OCI-LY3 (cell line): ENCODE measurements around the gene COMMD4.
A peak's percentile ranks its signal among the peaks of the same experiment; 100 is the strongest.

Experiments used
- H2AFZ ChIP-seq: fragments of 200-600, 300-600 bp; shearing (Covaris generic); 2 replicates; pipeline ENCODE4 v1.6.0; 2014; ENCODE audit warnings: antibody characterized with exemption, low read depth, low read length
- H3K27ac ChIP-seq: fragments of 200-600, 300-600 bp; sonication (generic); 2 replicates; pipeline ENCODE4 v1.5.1; 2014; ENCODE audit warnings: mild to moderate bottlenecking, low read length, moderate library complexity, mixed read lengths
- H3K27me3 ChIP-seq: fragments of 200-600, 300-600 bp; sonication (generic); 2 replicates; pipeline ENCODE4 v1.6.1; 2014; ENCODE audit warnings: low read depth, low read length, mixed read lengths
- H3K36me3 ChIP-seq: fragments of 200-600, 300-600 bp; sonication (generic); replicated peaks from 2 replicates; pipeline ENCODE3; 2014; ENCODE audit warnings: low read depth, low read length, mixed read lengths
- H3K4me1 ChIP-seq: fragments of 300-600, 200-600 bp; sonication (generic); 2 replicates; pipeline ENCODE4 v1.6.1; 2014; ENCODE audit warnings: low read length, mixed read lengths
- H3K4me2 ChIP-seq: fragments of 200-600, 300-600 bp; sonication (generic); 2 replicates; pipeline ENCODE4 v1.6.1; 2014; ENCODE audit warnings: low read length, mixed read lengths
- H3K4me3 ChIP-seq: fragments of 300-600, 200-600 bp; sonication (generic); 2 replicates; pipeline ENCODE4 v1.5.1; 2014; ENCODE audit warnings: antibody characterized with exemption, mild to moderate bottlenecking, low read length, moderate library complexity
- H3K79me2 ChIP-seq: fragments of 300-600, 200-600 bp; shearing (Covaris generic); 2 replicates; pipeline ENCODE4 v1.6.1; 2014; ENCODE audit warnings: mild to moderate bottlenecking, low read length, mixed read lengths
- H3K9ac ChIP-seq: fragments of 300-600, 200-600 bp; shearing (Covaris generic); 2 replicates; pipeline ENCODE4 v1.6.0; 2014; ENCODE audit warnings: mild to moderate bottlenecking, low read length, moderate library complexity
- H3K9me3 ChIP-seq: fragments of 200-600, 300-600 bp; shearing (Covaris generic); 2 replicates; pipeline ENCODE4 v1.6.1; 2014; ENCODE audit warnings: low read length, mixed read lengths; ENCODE audit not compliant: insufficient read depth
- H4K20me1 ChIP-seq: fragments of 200-600, 300-600 bp; sonication (generic); 2 replicates; pipeline ENCODE4 v1.6.1; 2016; ENCODE audit warnings: low read length, mixed read lengths; ENCODE audit not compliant: insufficient read depth
- EZH2phosphoT487 ChIP-seq: fragments of 200-600 bp; shearing (Covaris generic); IDR thresholded peaks from 2 replicates; pipeline ENCODE4 v1.6.1; 2018; ENCODE audit warnings: antibody characterized with exemption, mixed run types, low read depth
- TF ChIP-seq, protein P1 (sequence below): fragments of 200-600, 300-600 bp; sonication (generic); IDR thresholded peaks from 2 replicates; pipeline ENCODE4 v1.5.1; 2014; ENCODE audit warnings: antibody characterized with exemption, low read length, low read depth

The COMMD4 gene

DNA sequence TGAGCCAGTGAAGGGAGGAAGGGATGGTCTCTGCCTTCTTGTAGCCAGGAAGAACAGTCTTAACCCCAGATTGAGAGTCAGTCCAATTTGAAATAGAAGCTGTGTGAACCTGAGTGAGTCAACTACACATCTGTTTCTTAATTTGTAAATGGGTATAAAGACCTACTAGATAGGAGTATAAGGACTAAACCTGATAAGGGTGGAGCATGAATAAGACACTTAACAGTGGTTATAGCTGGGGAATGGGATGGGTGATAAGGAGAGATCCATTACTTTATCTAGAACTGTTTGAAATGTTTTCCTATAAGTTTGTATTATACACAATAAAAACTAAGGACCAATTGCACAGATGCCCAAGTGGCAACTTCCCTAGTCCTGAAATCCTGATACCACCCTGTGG is 31.1 kb downstream of the COMMD4 start:
- no peaks in the 10 kb centered on the region for H3K9me3 ChIP-seq
- H3K4me2 ChIP-seq = peak overlapping the region; percentile 92
- H3K9ac ChIP-seq = no peak overlapping the region; the same call in 1 of the 2 replicates
- H2AFZ ChIP-seq = no peak overlapping the region
- no peak overlapping the region for H3K27ac ChIP-seq
- peaks cover 22% of the 10 kb centered on the region for H3K79me2 ChIP-seq
- peaks cover 31% of the 10 kb centered on the region for H3K36me3 ChIP-seq
- no peaks in the 10 kb centered on the region for H4K20me1 ChIP-seq
- no peaks in the 10 kb centered on the region for H3K27me3 ChIP-seq
- H3K4me1 ChIP-seq = peaks cover 16% of the 10 kb centered on the region
- H3K4me3 ChIP-seq = peak overlapping the region; percentile 83; the same call in 1 of the 2 replicates
- TF ChIP-seq EZH2phosphoT487 = no peak
- TF ChIP-seq, protein P1, sequence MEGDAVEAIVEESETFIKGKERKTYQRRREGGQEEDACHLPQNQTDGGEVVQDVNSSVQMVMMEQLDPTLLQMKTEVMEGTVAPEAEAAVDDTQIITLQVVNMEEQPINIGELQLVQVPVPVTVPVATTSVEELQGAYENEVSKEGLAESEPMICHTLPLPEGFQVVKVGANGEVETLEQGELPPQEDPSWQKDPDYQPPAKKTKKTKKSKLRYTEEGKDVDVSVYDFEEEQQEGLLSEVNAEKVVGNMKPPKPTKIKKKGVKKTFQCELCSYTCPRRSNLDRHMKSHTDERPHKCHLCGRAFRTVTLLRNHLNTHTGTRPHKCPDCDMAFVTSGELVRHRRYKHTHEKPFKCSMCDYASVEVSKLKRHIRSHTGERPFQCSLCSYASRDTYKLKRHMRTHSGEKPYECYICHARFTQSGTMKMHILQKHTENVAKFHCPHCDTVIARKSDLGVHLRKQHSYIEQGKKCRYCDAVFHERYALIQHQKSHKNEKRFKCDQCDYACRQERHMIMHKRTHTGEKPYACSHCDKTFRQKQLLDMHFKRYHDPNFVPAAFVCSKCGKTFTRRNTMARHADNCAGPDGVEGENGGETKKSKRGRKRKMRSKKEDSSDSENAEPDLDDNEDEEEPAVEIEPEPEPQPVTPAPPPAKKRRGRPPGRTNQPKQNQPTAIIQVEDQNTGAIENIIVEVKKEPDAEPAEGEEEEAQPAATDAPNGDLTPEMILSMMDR = no peak

DNA sequence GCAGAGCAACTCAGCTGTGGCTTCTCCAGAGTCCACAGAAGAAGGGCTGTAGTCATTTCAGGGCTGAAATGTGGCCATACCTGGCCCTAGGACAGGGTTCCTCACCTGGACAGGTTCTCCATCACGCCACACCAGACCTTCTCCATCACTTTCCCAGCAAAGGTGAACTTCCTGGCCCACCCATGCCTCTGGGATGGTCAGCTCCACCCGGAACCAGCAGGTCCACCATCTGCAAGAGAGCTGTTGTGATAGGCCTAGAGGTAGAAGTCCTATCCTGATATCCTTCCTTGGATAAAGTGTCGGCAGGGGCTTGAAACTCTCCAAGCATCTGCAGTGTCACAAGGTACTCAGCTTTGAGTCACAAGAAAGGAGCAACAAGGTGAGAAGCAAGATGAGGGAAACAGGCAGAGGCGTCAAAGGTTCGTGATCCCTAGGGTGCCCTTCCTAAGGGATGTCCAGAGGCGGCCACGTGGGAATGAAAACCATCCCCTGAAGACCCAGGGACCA is 31.6 kb downstream of the COMMD4 start:
- Histone ChIP-seq H4K20me1 (no peaks in the 10 kb centered on the region), H2AFZ (0 out of 2 replicates have a peak overlapping the region, but pooled peaks have one; percentile 12), H3K9me3 (no peaks in the 10 kb centered on the region), H3K9ac (peak overlapping the region; percentile 40; the same call in 1 of the 2 replicates), H3K27ac (no peak overlapping the region), H3K27me3 (no peaks in the 10 kb centered on the region), H3K4me3 (peak overlapping the region; percentile 83), H3K36me3 (peaks cover 31% of the 10 kb centered on the region), H3K4me2 (peak overlapping the region; percentile 92), H3K79me2 (peaks cover 22% of the 10 kb centered on the region), H3K4me1 (peaks cover 16% of the 10 kb centered on the region)
- TF ChIP-seq, protein P1 = no peak
- no peak for TF ChIP-seq EZH2phosphoT487

DNA sequence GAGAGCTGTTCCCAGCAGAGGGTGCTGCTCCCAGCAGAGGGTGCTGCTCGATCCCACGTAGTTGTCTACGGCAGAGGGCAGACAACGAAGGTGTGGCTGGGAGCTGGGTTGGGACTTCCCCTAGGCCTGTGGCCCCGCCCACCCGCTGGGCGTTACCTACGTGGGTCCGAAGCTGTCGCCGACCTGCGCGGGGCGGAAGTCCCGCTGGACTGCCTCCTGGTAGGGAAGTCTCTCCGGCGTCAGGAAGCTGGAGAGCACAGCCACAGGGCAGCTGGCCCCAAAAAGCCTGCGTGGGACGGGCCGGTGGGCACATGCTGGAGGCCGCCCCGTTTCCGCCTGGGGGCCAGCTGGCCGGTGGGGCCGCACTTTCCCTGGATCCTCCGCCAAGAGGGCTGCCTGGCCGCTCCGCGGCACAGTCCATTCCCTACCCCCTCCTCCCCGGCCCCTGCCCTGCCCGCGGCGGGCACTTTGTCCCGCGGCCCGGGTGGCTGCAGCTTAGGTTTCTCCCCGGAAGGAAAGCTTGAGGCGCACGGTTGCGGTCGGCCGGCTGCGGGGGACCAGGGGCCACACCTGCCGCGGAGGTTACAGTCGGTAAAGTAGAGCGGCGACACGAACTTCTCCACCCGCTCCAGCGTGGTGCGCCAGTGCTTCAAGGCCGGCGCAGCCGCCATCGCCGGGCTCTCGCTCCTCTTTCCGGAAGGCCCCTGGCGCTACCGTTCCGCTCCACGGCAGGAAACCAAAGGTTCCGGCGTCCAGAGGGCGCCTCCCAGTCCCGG is 32.2 kb downstream of the COMMD4 start, which contains the start of gene MAN2C1:
Gene MAN2C1, minus strand, starts transcription at position 695 of the 776 bp plus-strand sequence. Its CDS starts 24 bp downstream, at position 671.
- peak within 1 kb of the TSS; percentile 85 for H3K9ac ChIP-seq
- H3K27ac ChIP-seq = peak within 1 kb of the TSS; percentile 84
- H3K27me3 ChIP-seq = no peaks in the 10 kb centered on the region
- peak within 1 kb of the TSS; percentile 83 for H3K4me3 ChIP-seq
- TF ChIP-seq EZH2phosphoT487 = no peak
- TF ChIP-seq, protein P1 = peak; percentile 88
- peaks cover 22% of the 10 kb centered on the region for H3K79me2 ChIP-seq
- H3K4me1 ChIP-seq = peaks cover 16% of the 10 kb centered on the region
- peak within 1 kb of the TSS; percentile 92 for H3K4me2 ChIP-seq
- no peaks in the 10 kb centered on the region for H4K20me1 ChIP-seq
- H3K9me3 ChIP-seq = no peaks in the 10 kb centered on the region
- H2AFZ ChIP-seq = peak within 1 kb of the TSS; percentile 19; the same call in 1 of the 2 replicates
- H3K36me3 ChIP-seq = peaks cover 35% of the 10 kb centered on the region

DNA sequence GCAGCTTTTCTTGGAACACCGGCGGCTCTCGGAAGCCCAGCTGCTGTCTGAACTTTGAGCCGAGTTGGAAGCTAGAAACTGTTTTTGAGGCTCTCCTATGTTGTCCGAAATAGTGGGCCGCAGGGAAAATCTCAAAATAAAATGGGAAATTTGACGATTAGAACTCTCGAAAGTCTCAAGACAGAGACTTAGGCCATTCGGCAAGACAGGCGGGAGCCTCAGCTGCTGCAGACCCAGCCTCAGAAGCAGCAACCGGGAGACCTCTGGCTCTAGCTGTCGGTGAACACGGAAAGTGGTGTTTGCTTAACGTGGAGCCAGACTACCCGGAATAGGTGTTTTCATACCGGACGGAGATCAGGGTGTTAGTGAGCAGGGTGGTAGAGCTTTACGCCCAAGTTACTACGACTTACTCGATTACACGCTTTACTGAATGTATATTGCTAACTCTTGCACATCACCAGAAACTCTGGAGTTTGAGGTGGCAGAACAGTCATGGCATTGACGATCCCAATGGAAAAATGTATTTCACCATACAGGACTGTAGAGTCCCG is 32.9 kb downstream of the COMMD4 start:
- H3K4me2 ChIP-seq = peak overlapping the region; percentile 92
- no peaks in the 10 kb centered on the region for H3K9me3 ChIP-seq
- H3K27me3 ChIP-seq = no peaks in the 10 kb centered on the region
- H3K36me3 ChIP-seq = peaks cover 41% of the 10 kb centered on the region
- H3K9ac ChIP-seq = peak overlapping the region; percentile 85
- H3K4me1 ChIP-seq = peaks cover 16% of the 10 kb centered on the region
- TF ChIP-seq, protein P1 = no peak
- TF ChIP-seq EZH2phosphoT487 = no peak
- peak overlapping the region; percentile 84 for H3K27ac ChIP-seq
- no peaks in the 10 kb centered on the region for H4K20me1 ChIP-seq
- H3K79me2 ChIP-seq = peaks cover 22% of the 10 kb centered on the region
- H2AFZ ChIP-seq = no peak overlapping the region; the same call in 1 of the 2 replicates
- H3K4me3 ChIP-seq = peak overlapping the region; percentile 83
